HG02852 (cell line): ENCODE measurements around the gene PRELID1.

Experiments used
- ATAC-seq: cut with Tn5 transposase; IDR thresholded peaks from one replicate; pipeline ENCODE4 v1.9.1; 2021; ENCODE audit warnings: mild to moderate bottlenecking, moderate library complexity; ENCODE audit not compliant: unreplicated experiment

PRELID1 gene

GRCh38 chr5:177312649-177313181, 9.1 kb downstream of the PRELID1 start:
- peak; percentile 21 for ATAC-seq

GRCh38 chr5:177313561-177314259, 10.1 kb downstream of the PRELID1 start:
- ATAC-seq = no peak

- no peak for ATAC-seq
These were observed 11.1 kb downstream of the PRELID1 start for GRCh38 chr5:177314376-177315342.

GRCh38 chr5:177315411-177315810, 11.8 kb downstream of the PRELID1 start:
- no peak for ATAC-seq

GRCh38 chr5:177316005-177316404, 12.4 kb downstream of the PRELID1 start:
- no peak for ATAC-seq

GRCh38 chr5:177317959-177318377, 14.4 kb downstream of the PRELID1 start:
- ATAC-seq = no peak

GRCh38 chr5:177319913-177320588, 16.5 kb downstream of the PRELID1 start:
- ATAC-seq = no peak

- ATAC-seq = no peak
These were observed 17.3 kb downstream of the PRELID1 start for GRCh38 chr5:177320879-177321278.

- no peak for ATAC-seq
These were observed 22.3 kb downstream of the PRELID1 start for GRCh38 chr5:177325868-177326381.

GRCh38 chr5:177327539-177328522, 24.2 kb downstream of the PRELID1 start:
- no peak for ATAC-seq

- no peak for ATAC-seq
These were observed 25.1 kb downstream of the PRELID1 start for GRCh38 chr5:177328545-177329231.

GRCh38 chr5:177329883-177330282, 26.3 kb downstream of the PRELID1 start:
- ATAC-seq = no peak

GRCh38 chr5:177330991-177331842, 27.6 kb downstream of the PRELID1 start:
- no peak for ATAC-seq

GRCh38 chr5:177332031-177332895, 28.7 kb downstream of the PRELID1 start:
- ATAC-seq = no peak

GRCh38 chr5:177332896-177333260, 29.3 kb downstream of the PRELID1 start:
- ATAC-seq = no peak

- ATAC-seq = no peak
These were observed 30.0 kb downstream of the PRELID1 start for GRCh38 chr5:177333420-177334154.

- ATAC-seq = no peak
These were observed 30.6 kb downstream of the PRELID1 start for GRCh38 chr5:177334155-177334551.
